ENCODE measurements around the gene TM2D3.

- no peak for TF ChIP-seq POLR2A (IDR thresholded peaks at IDR 0.05)
- no peak for TF ChIP-seq CTCF (IDR thresholded peaks at IDR 0.05)
These were observed 44.6 kb upstream of the TM2D3 start for GRCh38 chr15:101696829-101697228.

All from adrenal gland (tissue), 5 donors.